Activated CD4-positive, CD25-positive, alpha-beta regulatory T cell treated with anti-CD3 and anti-CD28 coated beads, Interleukin-2, amount 50 U/mL, for 16 hours (primary cell): ENCODE measurements around the gene GIPC2.
A peak's percentile ranks its signal among the peaks of the same experiment; 100 is the strongest.
"Not testable (repeated sequence)": the region's sequence is repeated elsewhere in the genome, so short reads cannot be mapped to it uniquely, and the experiment has no call there.

ENCODE experiments used
- DNase-seq: peaks from one replicate; pipeline ENCODE4 v3.0.0-alpha.2; 2020; ENCODE audit warnings: low read depth, low spot score

Gene GIPC2

DNA sequence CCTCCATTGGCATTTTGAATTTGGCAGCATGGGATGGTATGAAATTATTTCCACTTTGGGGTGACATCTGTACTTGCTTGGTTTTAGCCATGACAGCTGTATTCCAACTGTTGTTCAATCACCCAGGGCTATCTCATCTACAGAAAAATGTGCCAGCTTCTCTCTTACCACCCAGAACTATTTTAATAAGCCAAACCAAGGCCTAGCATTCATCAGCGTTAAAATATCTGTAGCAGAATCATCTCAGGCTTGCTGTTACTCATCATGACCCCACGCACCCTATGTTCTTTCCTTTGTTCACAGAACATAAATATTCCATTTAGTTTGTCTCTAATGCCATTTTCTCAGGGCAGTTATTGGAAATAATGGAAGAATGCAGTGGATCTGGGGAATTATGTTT is 49.8 kb downstream of the GIPC2 start:
- no peak for DNase-seq

- no peak for DNase-seq
Observed at GRCh38 chr1:78096017-78096416, 50.3 kb downstream of the GIPC2 start.

- DNase-seq, result no peak
Observed at GRCh38 chr1:78096976-78097375, 51.2 kb downstream of the GIPC2 start.

DNA sequence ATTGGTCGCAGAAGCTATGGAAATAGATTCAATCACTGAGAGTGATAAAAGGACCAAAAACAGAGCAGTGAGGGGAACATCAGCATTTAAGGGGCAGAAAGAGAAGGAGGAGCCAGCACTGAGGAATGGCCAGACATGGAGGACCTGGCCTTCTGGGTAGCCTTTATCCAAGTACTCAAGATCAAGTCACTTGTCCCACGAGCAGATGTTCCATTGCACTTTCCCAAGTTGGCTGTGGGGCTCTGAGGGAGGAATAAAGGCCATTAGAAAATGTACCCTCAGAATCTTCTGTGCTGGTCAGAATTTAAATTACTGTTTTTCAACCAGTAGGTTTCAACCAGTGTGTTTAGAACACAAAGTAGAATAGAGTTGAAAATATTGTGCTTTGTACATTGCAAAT is 55.3 kb downstream of the GIPC2 start:
- no peak for DNase-seq

DNA sequence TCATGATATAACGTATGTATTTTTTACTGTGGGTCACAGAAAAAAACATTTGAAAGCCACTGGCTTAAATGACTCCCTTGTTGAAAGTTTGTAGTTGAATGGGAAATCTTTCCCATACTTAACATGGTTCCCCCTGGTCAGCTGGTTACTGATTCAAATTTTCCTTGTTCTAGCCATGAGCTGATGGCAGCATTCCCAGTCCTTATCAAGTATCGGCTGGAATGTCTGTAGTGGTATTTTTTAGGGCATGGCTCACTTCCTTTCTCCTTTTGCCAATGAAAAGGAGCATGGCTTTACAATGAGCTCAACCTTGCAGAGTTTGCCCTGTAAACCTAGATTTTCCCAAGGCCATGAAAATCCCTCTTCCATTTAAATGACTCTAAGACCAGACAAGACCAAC is 55.7 kb downstream of the GIPC2 start:
- no peak for DNase-seq

- DNase-seq, result no peak
Observed at GRCh38 chr1:78102082-78102481, 56.3 kb downstream of the GIPC2 start.

- no peak for DNase-seq
Observed at GRCh38 chr1:78102916-78103315, 57.1 kb downstream of the GIPC2 start.

DNA sequence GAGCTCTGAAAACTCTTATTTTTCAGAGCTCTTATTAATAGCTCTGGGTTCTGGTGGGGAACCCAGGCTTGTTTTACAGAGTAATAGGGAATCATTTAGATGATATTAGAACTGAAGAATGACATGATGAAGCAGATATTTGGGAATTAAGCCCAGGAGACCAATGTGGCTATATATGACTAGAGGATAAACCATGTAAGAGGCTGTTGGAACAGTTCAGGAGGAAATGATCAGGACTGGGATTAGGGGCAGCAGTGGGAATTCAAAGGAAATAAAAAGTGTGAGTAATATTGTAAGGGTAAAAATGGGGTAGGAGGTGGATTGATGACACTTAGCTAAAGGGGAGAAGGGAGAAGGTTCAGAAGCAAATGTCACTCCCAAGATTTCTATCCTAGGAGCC is 58.6 kb downstream of the GIPC2 start:
- DNase-seq, result no peak

- not testable (repeated sequence) for DNase-seq
Observed at GRCh38 chr1:78109659-78110058, 63.9 kb downstream of the GIPC2 start.

DNA sequence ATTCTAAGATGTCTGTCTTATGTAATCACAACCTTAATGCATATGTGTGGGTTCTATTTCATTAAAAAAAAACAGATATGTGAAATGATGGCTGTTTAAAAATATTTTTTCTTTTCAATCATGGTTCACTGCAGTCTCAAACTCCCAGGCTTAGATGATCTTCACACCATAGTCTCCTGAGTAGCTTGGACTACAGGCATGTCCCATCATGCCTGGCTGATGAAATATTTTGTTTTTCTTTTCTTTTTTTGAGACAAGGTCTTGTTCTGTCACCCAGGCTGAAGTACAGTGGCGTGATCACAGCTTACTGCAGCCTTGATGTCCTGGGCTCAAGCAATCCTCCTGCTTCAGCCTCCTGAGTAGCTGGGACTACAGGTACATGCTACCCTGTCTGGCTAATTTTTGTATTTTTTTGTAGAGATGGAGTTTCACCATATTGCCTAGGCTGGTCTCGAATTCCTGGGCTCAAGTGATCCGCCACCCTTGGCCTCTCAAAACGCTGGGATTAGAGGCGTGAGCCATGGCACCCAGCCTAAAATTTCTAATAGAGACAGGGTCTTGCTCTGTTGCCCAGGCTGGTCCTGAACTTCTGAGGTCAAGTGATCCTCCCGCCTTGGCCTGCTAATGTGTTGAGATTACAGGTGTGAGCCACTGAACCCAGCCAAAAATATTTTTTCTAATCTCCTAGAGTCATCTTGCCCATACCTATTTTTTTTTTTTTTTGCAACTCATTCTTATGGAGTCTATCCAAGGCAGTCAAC is 67.6 kb downstream of the GIPC2 start:
- DNase-seq, result no peak

GRCh38 chr1:78114034-78114956 is 68.5 kb downstream of the GIPC2 start:
- peak; percentile 13 for DNase-seq

- not testable (repeated sequence) for DNase-seq
Observed at GRCh38 chr1:78120485-78120884, 74.7 kb downstream of the GIPC2 start.

GRCh38 chr1:78121710-78122109 is 75.9 kb downstream of the GIPC2 start:
- DNase-seq, result no peak

DNA sequence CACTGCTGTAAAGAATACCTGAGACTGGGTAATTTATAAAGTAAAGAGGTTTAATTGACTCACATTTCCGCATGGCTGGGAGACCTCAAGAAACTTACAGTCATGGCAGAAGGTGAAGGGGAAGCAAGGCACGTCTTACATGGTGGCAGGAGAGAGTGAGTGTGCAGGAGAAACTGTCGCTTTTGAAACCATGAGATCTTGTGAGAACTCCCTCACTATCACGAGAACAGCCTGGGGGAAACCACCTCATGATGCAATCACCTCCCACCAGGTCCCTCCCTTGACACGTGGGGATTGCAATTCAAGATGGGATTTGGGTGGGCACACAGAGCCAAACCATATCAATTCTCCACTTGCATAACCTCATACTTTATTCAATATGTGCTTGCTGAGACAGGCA is 76.6 kb downstream of the GIPC2 start:
- DNase-seq, result no peak

DNA sequence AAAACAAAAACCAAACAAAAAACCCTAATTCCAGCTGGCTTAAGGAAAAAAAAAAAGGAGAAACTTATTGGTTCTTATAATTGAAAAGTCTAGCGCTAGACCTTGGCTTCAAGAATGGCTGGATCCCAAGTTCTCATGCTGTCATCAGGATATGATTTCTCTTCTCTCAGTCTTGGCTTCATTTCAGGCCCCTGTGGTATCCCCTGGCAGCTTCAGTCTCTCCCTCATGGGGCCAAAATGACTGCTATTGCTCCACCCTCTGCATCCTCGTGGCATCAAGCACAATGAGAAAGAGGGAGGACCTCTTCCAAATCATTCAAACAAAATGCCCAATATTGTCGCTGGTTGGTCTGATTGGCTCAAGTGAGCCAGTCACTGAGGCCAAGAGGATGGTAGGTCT is 80.7 kb downstream of the GIPC2 start:
- no peak for DNase-seq

- no peak for DNase-seq
Observed at GRCh38 chr1:78132174-78132947, 86.6 kb downstream of the GIPC2 start.

GRCh38 chr1:78132948-78133322 is 87.2 kb downstream of the GIPC2 start:
- no peak for DNase-seq

DNA sequence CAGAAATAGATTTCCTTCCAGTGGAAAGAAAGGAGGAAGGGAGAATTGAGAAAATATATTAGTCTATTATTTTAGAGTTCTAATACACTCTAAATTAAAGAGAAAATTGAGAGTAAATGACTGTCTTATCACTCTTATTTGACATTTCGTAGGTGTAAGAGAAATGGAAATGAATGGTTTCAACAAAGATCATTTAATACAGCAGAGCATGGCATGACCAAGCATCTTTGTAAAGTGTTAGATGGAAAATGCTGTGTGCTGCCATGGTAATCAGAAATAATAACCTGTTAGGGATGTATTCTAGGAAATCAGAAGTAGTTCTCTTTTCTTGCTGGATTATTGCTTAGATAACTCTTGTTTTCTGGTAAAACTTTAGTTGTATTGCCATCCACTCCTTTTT is 90.9 kb downstream of the GIPC2 start:
- DNase-seq, result no peak

- no peak for DNase-seq
Observed at GRCh38 chr1:78141531-78142231, 95.9 kb downstream of the GIPC2 start.

DNA sequence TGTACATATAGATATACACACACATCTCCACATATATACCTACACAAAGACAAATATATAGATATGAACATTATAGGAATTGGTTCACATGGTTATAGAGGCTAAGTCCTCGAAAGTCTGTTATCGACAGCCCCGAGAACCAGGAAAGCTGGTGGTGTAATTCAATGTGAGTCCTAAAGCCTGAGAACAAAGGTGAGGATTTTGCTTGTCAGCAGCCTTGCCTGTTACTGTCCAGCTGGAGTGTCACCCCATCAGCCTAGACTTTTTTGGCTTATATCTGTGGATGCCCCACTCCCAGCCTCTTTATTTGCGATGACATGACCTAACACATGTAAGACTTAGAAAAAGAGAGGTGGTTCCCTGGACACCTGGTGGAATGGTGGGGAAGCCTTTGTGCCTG is 97.0 kb downstream of the GIPC2 start:
- no peak for DNase-seq

- no peak for DNase-seq
Observed at GRCh38 chr1:78143152-78143551, 97.4 kb downstream of the GIPC2 start.

GRCh38 chr1:78143673-78144072 is 97.9 kb downstream of the GIPC2 start:
- no peak for DNase-seq
